Colon (tissue), 2 donors: ENCODE measurements around the gene SYNDIG1.

Experiments
- FAIRE-seq: peaks from 2 replicates; lab custom pipeline; 2012; peaks lifted over from hg19 to GRCh38; lab: Jason Lieb, UNC
- donor health status: control.
- donor health status: control.

The SYNDIG1 gene

GRCh38 chr20:24677626-24678315 is 208.3 kb downstream of the SYNDIG1 start:
- FAIRE-seq: no peak

DNA sequence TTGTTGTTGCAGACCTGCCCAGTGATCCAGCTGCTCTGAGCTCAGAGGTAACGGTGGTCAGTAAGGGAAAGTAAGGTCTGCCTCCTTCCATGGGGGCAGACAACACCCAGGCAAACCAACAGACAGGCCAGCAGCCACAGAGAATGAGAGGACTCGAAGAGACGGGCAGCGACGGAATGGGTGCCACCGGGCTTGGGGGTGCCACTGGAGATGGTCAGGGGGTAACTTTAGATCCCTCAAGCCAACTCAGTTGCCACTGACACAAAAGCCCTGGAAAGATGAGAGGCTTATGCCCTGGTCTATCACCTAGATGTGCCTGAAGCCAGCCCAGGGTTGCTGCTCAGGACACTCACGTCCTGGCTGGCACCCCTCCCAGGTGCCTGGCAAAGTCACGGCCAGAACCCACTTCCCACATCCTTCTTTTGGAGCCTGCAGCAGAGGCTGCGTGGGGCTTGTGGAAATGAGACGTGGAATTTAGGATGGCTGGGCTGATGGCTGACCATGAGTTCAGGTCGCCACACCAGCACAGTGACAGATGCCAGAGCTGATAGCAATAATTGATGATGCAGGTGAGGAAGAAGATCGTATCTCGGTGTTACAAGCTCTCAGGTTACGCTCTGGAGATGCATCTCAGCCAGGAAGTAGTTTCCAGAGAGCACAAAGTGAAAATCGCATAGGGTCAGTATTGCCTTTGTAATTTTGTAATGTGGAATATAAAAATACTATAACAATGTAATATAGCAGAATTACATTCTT is 209.1 kb downstream of the SYNDIG1 start:
- no peak for FAIRE-seq

DNA sequence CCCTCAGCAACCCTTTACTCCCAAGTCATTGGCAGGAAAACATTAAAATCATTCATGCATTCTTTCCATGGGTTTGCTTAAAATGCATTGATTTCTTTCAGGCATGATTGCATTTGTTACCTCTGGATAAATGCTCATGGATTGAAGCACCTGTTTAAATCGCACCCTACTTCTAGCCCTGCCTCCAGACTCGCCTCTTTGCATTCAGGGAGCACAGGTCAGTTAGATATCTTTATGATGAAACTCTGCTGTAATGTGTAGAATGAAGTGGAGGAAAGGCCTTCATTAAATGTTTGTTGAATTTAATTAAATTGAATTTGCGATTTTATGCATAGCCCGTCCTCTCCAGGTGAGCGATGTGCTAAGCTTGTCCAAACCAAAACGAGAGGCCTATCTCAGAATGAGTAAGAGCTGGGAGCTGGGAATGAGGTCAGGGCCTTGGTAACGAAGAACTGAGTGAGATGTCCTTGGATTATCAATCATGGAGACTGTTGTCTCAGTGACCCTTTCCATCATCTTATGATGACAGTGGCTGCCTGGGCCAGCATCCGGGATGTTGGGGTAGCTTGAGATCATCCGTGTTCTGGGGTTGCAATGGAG is 210.1 kb downstream of the SYNDIG1 start:
- FAIRE-seq: no peak

GRCh38 chr20:24681634-24682495 is 212.4 kb downstream of the SYNDIG1 start:
- FAIRE-seq: no peak

DNA sequence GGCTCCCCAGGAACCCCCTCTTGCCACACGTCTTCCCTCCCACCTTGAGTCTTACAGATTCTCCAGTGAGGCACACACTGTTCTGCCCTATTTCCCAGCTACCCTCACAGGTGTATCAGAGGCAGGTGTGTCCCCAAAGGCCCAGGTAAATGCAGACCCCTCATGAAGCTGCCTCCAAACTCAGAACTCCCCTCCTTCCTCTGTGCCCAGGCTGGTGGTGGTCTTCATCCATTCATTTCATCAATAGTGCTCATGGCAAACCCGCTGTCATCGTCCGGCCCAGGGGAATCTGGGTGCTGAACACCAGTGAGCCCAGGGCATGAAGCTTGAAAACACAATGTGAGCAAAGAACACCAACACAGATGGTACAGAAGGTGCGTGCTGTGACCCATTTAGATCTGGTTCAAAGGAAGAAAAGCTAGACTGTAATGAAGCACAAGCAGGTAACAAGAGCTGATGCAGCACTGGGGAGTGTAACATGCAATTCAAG is 213.1 kb downstream of the SYNDIG1 start:
- FAIRE-seq: no peak

GRCh38 chr20:24683676-24684075 is 214.2 kb downstream of the SYNDIG1 start:
- no peak for FAIRE-seq

- FAIRE-seq: no peak
Observed at GRCh38 chr20:24684421-24684871, 215.0 kb downstream of the SYNDIG1 start.

GRCh38 chr20:24684956-24685691 is 215.7 kb downstream of the SYNDIG1 start:
- no peak for FAIRE-seq

- no peak for FAIRE-seq
Observed at GRCh38 chr20:24685736-24686135, 216.3 kb downstream of the SYNDIG1 start.

DNA sequence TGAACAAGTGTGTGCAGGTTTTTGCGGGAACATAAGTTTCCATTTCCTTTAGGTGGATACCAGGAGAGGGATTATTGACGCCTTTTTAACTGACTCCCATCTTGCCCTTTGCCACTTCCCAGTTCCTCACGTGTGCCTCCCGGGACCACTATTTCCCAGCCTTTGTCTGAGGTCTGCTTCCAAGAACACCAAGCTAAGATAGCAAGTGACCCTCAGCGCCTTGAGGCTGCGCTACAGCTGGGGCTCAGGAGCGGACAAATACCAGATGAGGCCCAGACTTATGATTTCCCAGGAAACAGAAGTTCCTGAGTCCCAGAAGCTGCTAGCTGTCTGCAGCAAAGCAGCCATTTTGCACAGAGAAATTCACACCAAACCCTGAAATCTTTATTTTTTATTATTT is 216.7 kb downstream of the SYNDIG1 start:
- FAIRE-seq: no peak

DNA sequence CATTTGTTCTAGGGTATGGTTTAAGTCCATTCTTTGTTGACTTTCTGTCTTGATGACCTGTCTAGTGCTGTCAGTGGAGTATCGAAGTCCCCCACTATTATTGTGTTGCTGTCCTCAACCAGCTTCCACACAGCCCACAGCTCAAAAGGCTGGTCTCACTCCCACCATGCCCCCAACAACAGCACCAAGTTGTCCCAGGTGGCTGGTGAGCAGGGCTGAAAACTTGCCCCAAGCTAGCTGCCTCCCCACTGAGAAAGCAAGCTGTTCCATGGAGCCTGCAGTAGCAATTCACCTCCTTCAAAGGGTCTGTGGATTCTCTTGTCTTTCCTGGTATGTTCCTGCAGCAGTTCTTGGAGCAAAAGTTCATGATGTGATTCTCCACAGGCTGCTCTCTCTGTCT is 221.0 kb downstream of the SYNDIG1 start:
- FAIRE-seq: no peak

- FAIRE-seq: no peak
Observed at GRCh38 chr20:24691901-24692351, 222.5 kb downstream of the SYNDIG1 start.

DNA sequence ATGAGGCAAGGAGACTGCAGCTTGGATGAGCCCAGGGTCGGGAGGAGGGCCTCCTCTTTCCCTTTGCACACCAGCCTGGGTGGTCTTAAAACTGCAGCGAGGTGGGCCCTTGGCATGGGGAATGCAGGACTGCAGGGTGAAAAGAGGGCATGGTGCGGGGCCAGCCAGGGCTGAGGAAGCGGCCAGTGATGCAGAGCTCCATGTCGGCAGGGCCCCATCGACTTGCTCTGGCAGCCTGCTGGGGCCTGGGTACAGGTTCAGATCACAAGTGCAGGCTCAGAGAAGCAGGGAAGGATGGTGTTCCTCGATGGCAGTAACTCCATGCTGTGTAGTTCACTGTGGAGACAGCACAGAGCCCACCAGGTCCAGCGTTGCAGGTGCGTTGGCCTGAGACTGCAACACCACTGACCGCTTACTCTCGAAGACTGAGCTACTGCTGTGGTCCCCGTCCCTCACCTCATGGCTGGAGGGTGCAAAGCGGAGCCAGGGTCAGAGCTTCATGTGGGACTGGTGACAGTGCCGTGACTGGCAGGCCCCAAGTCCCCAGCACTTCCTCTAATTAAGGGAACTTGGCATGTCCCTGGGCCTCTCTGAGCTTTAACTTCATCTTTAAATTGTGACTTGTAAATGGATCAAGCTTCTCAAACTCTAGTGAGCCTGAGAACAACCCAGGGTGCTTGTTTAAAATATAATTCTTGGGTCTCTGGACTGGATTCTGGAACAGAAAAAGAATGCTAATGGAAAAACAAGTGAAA is 223.2 kb downstream of the SYNDIG1 start:
- no peak for FAIRE-seq

DNA sequence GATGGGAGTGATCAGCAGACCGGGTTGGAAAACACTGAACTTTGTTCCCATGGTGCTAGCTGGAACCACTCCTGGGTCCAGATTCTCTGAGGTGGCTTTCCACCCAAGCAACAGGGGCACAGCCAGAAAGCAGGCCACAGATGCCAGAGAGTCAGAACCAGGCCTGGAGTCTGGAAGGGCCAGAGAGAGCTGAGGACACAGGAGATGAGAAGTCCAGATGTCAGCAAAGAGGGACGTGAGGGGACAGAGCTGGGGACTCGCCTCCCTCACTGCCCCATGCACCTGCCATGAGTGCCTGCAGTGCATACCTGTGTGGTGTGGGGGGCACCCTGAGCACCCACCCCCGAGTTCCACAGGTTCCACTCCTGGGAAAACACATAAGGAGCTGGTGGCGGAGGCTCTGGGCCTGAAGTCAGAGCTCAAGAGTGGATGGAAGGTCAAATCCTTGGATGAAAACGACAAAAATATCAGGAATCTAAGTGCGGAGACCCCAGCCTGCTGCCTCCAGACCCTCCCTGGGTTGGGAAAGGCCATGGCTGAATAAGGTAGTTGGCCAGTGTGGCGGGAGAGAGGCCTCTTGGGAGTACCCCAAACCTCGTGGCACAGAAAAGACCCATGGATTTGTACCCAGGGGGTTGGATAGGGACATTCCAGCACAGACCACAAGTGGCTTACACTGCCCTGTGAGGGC is 224.2 kb downstream of the SYNDIG1 start:
- FAIRE-seq: no peak

DNA sequence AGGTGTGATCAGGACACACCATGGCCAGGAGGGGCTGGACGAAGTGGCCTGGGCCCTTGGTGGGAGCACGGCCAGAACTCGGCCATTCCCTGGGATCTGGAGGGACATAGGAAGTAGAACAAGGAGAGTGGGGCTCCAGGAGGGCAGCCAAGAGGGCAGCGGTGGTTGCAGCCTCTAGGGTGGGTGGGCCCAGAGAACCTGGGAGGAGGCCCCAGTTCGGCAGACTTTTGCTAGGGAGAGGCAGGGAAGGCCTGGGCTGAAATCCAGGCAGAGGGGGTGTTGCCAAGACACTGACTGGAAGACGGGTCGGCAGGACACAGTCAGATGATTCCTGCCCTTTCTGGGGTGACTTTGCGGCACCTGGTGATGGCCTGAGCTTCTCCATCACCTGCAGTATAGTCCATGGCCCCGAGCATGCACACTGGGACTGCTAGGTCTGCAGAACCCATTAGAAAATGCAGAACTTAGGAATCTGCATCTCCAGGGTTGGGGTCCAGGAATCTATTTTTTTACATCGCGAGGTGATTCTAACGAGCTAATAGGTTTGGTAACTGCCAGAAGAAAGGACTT is 224.8 kb downstream of the SYNDIG1 start:
- FAIRE-seq: no peak

DNA sequence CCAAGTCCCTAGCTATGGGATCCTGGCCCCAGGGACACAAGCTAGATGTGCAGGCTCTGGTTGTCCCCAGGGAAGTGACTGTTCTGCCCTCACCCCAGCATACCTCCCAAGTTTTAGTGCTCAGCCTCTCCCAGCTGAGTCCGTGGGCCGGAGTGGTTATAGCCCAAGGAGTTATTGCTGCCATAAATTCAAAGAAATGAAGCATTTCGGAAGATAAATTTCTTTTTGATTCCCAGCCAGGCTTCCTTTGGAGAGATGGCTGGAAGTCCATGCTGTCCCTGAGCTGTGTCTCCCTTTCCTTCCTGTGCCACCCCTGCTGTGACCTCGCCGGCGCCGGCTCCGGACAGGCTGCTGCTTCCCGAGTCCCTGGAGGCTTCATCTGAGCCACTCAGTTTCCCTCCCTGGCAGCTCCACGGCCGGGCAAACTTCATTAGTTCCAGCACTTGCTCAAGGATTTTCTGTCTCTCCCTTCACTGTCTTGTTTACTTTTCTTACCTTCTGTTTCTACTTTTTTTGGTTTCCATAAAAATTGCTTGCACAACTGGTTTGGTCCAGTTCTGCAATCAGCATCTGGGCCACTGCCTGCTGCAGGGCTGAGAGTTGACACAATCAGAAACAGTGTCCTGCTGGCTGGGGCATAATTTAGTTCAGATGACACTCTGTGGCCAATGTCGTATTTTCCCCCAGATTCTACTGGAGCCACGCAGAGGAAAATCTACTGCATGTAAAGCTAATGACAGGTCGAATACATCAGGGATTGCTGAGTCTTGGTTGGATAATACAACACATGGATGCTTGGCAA is 225.5 kb downstream of the SYNDIG1 start:
- FAIRE-seq: no peak

- FAIRE-seq: no peak
Observed at GRCh38 chr20:24695529-24696225, 226.2 kb downstream of the SYNDIG1 start.

DNA sequence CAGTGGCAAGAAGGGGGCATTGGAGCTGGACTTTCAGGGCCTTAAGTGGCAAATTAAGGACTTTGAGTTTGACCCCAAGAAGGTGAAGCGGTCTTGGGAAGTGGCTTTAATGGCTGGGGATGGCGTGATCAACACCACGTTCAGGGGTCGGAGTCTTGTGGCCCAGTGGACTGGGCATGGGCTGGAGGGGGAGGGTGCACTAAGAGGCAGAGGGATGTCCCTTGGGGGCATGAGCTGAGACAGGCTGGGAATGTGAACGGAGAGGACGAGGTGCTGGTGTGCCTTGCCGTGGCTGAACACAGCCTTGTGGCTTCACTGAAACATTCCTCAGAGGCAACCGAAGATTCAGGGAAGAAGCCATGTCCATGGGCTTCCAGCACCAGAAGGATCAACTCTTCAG is 227.0 kb downstream of the SYNDIG1 start:
- FAIRE-seq: no peak
